ENCODE data around the gene PPFIA4. TPM values are rescaled to one million over a fixed set of nuclear protein-coding genes. Genes with fewer than 3 reads are reported as not detected.

Gene PPFIA4
- polyA plus RNA-seq, 3 donors: 5.8 to 6.7 (median 6.6) TPM

DNA sequence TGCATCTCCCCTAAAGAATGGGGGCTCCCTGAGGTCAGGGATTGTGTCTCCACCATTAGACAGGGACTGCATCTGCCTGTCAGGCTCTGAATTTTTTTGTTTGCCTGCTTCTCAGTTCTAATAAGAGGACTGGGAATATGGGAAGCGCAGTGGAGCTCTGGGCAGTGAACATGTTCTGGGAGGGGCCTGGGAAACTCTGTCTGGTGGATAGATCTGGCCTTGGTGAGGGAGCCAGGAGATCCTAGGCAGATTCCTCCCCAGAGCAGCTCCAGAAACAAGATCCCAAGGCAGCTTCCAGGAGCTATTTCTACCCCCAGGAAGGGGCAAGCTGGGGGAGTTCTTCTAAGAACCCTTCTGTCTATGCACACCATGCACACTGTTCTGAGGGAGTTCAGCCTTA is 72.2 kb downstream of the PPFIA4 start:
- DNase-seq (ENCODE audit: low read depth in 3 of 3, low spot score in 2 of 3): no peak

DNA sequence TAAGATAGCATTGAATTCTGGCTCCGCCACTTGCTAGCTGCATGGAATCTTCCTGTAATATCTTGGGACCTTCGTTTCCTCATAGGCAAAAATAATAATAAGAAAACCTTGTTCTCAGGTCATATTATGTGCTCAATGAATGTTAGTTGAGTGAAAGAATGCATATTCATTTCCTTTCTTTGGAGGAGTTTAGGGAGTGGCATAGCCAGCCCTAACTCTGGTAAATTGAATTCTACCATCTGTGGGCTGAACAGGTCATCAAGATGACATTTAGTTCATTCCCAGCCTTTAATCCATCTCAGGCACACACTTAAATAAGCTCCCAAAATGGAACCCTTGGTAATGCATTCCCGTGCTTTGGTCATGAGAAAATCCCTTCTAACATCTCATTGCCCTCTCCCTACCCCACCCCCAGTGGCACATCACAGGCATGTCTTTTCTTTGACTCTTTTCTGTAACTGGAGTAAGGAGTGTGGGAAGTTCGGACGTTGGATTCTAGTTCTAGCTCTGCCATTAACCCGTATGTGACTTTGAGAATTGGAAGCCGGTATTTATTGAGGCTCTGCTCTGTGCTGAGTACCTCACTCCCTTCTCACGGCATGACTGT is 72.7 kb downstream of the PPFIA4 start:
- DNase-seq (ENCODE audit: low read depth in 3 of 3, low spot score in 2 of 3): no peak

DNA sequence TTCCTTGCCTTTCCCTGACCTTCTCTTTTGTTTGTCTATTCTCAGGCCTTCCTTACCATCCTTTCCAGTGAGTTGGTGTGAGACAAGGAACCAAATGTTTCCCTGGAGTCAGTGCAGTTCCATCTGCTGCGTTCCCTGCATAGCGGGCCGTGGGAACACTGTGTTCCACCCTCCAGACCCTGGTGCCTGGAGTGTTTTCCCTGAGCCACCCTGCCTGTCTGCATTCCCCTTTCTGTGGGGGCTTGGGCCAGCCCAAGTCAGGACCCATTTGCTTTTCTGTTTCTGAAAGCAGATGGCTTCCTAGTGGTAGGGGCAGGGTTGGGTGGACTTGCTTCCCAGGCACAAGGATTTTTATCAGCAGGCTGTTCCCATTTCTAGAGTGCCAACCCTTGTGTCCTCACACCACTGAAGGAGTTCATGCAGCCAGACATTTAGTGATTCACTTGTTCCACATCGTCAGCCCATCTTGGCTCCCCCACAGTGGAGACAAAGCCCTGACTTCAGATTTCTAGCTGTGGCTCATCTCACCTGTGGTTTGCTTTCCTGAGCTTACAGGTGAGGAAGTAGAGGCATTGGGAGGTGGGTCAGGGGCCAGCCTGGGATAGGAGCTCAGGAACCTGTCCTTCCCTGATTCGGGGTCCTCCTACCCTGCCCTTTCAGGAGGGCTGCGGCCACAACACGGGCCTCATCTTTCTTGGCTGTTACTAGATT is 73.7 kb downstream of the PPFIA4 start:
- no peak for DNase-seq (ENCODE audit: low read depth in 3 of 3, low spot score in 2 of 3)

DNA sequence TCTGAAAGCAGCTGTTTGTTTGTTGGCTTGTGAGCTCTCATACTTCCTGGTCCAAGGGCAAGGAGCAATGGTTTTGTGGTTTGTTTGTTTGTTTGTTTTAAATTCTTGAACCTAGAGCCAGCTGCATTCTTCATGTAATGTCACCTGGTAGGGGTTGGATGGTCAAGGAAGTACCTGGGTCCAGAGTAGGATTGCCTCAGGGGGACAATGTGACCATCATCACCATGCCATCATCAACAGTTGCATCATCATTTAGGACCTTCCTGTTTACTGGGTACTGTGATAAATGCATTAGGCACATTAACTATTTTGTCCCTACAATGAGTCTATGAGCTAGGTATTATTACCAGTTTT is 74.2 kb downstream of the PPFIA4 start:
- DNase-seq (ENCODE audit: low read depth in 3 of 3, low spot score in 2 of 3): no peak

DNA sequence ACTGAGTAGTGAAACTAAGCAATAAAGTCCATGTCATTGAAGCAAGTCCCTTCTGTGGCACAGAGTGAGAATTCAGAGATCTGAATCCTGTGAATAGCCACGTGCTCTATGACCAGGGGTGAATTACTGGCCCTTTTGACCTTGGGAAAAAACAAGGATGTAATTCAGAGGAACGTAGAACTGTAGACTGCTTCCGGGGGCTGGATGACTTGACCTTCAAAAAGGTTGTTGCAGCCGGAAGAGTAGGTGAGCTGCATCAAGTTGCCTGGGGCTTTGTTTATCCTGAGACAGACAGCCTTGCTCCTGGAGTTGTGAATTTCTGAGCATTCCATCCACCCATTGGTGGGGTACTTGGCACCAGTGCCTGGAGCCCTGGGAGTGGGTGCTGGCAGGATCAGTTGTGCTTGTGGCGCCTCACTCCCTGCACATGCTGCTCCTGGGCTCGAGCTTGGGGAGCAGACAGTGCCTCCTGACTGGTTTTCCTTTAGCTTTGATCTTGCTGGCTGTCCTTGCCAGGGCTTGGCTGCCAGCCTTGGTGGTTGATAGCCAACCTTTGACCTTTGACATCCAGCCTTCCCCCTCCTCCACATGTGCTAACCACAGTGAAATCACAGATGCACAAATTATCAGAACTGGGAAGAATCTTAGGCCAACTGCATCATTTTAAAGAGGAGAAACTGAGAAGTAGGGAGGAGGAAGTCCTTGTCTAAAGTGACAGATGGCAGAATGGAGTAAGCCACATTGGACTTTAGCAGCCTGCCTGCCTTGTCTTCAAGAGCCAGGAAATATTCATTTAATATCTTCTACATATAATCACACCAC is 75.7 kb downstream of the PPFIA4 start:
- no peak for DNase-seq (ENCODE audit: low read depth in 3 of 3, low spot score in 2 of 3)

DNA sequence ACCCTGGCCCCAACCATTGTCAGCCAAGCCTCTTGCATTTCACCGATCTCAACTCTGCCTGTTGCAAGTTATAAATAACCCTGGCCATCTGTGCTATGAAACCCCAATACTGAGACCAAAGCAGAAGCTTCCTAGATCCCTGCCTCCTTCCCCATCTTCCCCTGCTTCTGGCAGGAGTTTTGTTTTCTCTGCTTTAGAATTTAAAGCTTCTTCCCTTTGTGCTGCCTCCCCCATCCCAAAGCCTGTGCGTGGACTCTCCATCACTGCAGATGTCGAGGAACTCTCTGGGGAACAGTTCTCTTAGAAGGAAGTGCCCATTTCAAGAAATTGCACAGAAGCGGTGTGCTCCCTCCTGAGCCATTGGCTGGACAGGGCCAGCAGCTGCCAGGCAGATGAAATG is 76.9 kb downstream of the PPFIA4 start:
- DNase-seq (ENCODE audit: low read depth in 3 of 3, low spot score in 2 of 3): no peak

DNA sequence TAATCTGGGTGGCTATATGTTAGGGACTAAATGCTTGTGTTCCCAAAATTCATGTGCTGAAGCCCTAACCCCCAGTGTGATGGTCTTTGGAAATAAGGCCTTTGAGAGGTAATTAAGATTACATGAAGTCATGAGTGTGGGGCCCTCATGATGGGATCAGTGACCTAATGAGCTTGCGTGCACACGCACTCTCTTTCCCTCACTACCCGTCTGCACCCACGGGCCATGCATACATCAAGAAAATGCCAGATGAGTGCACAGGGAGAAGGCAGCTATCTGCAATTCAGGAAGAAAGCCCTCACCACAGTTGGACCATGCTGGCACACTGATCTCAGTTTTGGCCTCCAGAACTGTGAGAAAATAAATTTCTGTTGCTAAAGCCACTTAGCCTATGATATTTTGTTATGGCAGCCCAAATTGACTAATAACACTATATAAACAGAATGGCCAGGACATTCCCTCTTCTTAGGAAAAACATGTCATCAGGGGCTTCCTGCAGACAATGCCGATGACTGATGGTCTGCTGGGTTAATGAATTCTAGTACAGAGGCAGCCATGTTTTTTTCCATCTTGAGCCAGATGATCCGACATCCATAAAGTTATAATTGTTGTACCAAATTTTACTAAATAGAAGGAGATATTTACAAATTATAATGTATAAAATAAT is 77.7 kb downstream of the PPFIA4 start:
- no peak for DNase-seq (ENCODE audit: low read depth in 3 of 3, low spot score in 2 of 3)

DNA sequence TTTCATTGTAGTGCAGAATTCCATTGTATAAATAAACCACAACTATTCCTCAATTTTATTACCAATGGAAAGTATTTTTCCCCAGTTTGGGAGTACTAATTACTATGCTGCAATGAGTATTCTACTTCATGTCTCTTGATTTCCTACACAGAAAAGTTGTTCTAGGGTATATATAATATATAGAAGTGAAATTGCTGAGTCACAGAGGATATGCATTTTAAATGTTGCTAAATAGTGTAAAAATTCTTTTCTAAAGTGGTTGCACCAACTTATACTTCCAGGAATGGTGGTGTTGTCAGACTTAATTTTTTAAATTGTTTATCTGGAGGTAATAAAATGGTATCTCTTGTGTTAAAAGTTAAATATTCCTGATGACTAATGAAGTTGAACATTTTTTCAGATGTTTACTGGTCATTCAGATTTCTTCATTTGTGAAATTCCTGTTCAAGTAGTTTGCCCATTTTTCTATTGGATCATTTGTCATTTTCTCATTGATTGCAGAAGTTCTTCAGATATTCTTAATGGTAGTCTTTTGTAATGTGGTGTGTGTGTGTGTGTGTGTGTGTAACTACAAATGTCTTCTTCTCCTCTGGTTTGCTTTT is 78.6 kb downstream of the PPFIA4 start:
- DNase-seq (ENCODE audit: low read depth in 3 of 3, low spot score in 2 of 3): no peak

- no peak for DNase-seq (ENCODE audit: low read depth in 3 of 3, low spot score in 2 of 3)
Observed at GRCh38 chr1:203112475-203112874, 86.2 kb downstream of the PPFIA4 start.

- no peak for DNase-seq (ENCODE audit: low read depth in 3 of 3, low spot score in 2 of 3)
Observed at GRCh38 chr1:203113308-203113707, 87.0 kb downstream of the PPFIA4 start.

GRCh38 chr1:203114202-203114601 is 87.9 kb downstream of the PPFIA4 start:
- DNase-seq (ENCODE audit: low read depth in 3 of 3, low spot score in 2 of 3): no peak

- DNase-seq (ENCODE audit: low read depth in 3 of 3, low spot score in 2 of 3): no peak
Observed at GRCh38 chr1:203116091-203116820, 90.0 kb downstream of the PPFIA4 start.

DNA sequence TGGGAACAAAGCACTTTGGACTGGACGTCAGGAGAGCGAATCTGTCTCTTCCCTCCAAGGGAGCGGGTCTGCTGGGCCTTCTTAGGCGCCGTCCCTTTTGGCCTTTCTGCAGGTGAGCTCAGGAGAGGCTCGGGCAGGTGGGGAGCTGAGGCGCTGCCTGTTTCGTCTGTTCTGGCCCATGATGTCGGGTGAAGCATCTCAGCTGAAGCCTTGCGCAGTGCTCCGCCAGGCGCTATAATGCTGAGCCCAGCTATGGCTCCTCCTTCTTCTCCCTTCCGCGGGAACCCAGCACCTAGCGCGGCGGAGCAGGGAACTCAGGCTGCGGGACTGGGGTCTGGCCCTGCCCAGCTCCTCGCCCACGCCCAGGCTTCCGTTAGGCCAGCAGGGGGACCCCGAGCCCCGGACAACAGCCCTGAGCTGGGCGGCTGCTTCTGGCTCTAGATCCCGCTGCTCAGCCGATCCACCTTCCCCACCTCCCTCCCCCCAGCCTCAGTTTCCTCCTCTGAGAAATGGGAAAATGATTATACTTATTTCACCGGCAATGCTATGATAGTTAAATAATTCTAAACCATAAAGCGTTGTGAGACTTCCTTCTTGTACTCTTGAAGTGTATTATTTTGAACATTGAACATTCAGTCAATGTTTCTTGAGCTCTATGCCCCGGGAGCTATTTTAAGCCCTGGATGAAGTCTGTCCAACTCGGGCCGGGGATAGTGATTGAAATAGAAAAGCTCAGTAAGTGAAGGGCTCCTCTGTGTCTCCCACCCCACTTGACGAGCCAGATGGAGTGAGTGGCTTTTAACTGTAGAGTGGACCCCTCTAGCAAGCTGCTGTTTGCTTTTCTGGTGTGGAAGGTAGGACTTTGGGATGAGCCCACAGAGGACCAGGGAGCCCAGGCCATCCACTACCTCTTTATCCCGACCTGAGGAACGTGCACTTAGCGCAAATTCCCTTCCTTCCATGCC is 91.6 kb downstream of the PPFIA4 start:
- DNase-seq (ENCODE audit: low read depth in 3 of 3, low spot score in 2 of 3): peak; percentile 50 to 60 (median 54)

DNA sequence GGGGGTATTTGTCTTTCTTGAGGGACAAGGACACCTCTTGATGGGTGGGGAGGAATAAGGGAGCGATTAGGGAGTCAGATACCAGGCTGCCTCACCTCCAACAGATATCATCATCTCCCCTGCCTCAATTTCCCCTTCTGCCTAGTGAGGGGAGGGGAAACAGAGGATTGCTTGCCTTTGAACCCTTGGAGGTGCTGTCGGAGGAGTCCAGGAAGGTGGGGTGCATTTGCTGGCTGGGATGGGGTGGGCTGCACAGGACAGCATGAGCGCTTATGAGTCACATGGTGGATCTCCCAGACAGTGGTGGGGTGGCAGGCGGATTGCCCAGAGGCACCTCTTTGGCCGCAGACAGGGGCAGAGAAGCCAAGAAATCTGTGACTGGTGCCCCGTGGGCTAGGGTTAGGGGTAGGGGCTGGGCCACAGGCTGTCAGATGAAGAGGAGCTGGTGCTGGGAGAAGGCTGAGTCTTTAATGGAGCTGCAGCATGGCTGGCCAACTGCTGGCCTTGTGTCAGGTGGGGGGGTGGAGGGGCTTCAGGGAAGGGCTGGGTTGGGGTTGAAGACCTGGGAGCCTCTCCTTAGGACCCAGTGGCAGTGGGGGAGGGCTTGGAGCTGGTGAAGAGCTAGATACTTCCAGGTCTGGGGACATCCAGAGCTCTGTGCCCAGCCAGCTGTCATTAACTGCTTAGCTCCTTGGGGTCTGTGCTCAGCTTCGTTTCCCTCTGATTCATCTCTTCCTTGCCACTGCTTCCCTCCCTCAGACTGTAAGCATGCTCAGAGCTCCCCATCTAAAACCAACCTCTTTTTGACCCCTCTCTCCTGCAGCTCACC is 94.2 kb downstream of the PPFIA4 start:
- no peak for DNase-seq (ENCODE audit: low read depth in 3 of 3, low spot score in 2 of 3)

- DNase-seq (ENCODE audit: low read depth in 3 of 3, low spot score in 2 of 3): no peak
Observed at GRCh38 chr1:203121186-203122015, 95.1 kb downstream of the PPFIA4 start.

GRCh38 chr1:203122159-203122558 is 95.9 kb downstream of the PPFIA4 start:
- no peak for DNase-seq (ENCODE audit: low read depth in 3 of 3, low spot score in 2 of 3)

DNA sequence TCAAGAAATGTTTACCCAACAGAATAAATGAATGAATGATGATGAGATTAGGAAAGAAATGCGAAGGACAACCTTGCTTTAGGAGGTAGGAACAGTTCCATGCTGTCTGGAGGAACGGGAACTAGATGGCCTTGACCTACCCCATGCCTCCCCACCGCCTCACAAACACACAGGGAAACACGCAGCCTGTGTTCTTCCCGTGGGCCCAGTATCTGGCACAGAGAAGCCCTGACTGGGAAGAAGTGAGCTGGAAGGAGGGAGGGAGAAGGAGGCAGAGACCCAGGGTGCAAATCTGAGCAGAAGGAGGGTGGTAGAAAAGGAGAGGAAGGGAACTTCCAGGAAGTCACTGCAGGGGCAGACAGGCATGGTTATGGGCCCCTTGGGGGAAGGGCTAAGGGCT is 97.7 kb downstream of the PPFIA4 start:
- DNase-seq (ENCODE audit: low read depth in 3 of 3, low spot score in 2 of 3): no peak

Measured in right renal cortex interstitium (tissue), 3 donors.